Stomach (tissue), 4 donors: ENCODE data around the gene ZNF747.

Source experiments
- EP300 ChIP-seq: sonication (generic); formaldehyde crosslinking; IDR thresholded peaks from one replicate; pipeline ENCODE4 v1.6.1; 2017; ENCODE audit warnings: antibody characterized with exemption
- POLR2A ChIP-seq, 4 donors: fragments of 450-650 bp; IDR thresholded peaks; one replicate each; pipeline ENCODE4 v1.6.1; 2016; ENCODE audit warnings: antibody characterized with exemption in 4 of 4, control low read depth in 2 of 4, mild to moderate bottlenecking in 1 of 4, moderate library complexity in 1 of 4
- POLR2AphosphoS5 ChIP-seq, 3 donors: sonication (generic); formaldehyde crosslinking; IDR thresholded peaks; one replicate each; pipeline ENCODE4 v1.6.1; 2016; ENCODE audit warnings: antibody characterized with exemption in 3 of 3
- TF ChIP-seq, protein P1 (sequence below), 7 experiments: fragments of 450-650 bp in 4 of 7; fragments of 200-600 bp in 3 of 7; sonication (generic) in 3 of 7; IDR thresholded peaks; one replicate each; pipeline ENCODE4 v1.5.1; 2016 to 2019; ENCODE audit warnings: antibody characterized with exemption in 7 of 7, control low read depth in 2 of 7, mild to moderate bottlenecking in 1 of 7

DNA sequence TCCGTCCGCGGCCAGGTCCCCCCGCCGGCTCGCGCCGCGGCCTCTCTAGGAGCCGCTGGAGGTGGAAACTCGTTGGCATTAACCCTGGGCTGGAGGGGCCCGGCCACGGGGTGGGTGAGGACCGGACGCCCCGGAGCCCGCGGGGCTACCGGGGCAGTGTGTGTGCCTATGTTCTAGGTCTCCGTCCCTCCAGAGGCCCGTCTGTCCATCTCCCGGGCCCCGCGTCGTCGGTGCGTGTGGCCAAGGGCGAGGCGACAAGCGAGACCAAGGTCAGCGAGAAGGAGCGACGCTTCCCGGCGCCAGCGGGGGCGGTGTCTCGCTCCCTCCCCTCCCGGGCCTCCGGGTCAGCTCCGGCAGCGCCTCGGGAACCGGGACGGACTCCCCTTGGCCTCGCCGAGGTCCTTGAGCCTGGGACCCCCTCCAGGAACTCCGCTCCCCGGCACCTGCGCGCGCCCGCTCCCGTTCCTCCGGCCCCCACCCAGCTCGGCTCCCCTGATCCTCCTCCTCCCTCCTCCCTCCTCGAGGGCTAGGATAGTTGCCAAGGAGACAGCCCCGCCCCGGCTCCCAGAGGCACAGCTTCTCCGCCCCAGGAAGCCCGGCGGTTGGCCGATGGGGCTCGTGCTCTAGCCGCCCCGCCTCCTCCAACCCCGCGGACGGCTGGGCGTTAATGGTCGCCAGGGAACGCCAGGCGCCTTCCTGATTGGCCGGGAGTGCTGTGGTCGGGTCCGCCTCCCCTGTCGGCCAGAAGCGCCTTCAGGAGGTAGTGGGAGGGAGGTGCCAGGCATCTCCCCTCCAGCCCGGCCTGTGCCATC lies 7.6 kb downstream of the ZNF747 start:
- TF ChIP-seq, protein P1, sequence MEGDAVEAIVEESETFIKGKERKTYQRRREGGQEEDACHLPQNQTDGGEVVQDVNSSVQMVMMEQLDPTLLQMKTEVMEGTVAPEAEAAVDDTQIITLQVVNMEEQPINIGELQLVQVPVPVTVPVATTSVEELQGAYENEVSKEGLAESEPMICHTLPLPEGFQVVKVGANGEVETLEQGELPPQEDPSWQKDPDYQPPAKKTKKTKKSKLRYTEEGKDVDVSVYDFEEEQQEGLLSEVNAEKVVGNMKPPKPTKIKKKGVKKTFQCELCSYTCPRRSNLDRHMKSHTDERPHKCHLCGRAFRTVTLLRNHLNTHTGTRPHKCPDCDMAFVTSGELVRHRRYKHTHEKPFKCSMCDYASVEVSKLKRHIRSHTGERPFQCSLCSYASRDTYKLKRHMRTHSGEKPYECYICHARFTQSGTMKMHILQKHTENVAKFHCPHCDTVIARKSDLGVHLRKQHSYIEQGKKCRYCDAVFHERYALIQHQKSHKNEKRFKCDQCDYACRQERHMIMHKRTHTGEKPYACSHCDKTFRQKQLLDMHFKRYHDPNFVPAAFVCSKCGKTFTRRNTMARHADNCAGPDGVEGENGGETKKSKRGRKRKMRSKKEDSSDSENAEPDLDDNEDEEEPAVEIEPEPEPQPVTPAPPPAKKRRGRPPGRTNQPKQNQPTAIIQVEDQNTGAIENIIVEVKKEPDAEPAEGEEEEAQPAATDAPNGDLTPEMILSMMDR (IDR thresholded peaks at IDR 0.05) = peak in 5 of 7 experiments; percentile 16 to 47 (median 39)
- TF ChIP-seq POLR2AphosphoS5 (IDR thresholded peaks at IDR 0.05) (peak; percentile 28 to 84 (median 73)), EP300 (no peak), POLR2A (IDR thresholded peaks at IDR 0.05) (peak in 2 of 4 donors; percentile 17 to 43)
